Stomach (tissue), 9 donors: ENCODE measurements around the gene AJAP1. TPM values are rescaled to one million over a fixed set of nuclear protein-coding genes. Genes with fewer than 3 reads are reported as not detected.

Source experiments
- DNase-seq, 2 donors: peaks; one replicate each; pipeline versions ENCODE4 v3.0.0 to v3.0.0-alpha.2; 2013 to 2019
- H3K27ac ChIP-seq, 5 donors: fragments of 200-600 bp in 4 of 5; sonication (generic) in 4 of 5; one replicate each; pipeline ENCODE4 v1.5.1; 2013 to 2019; ENCODE audit warnings: mild to moderate bottlenecking in 1 of 5, moderate library complexity in 1 of 5
- H3K27me3 ChIP-seq, 3 donors: fragments of 200-600 bp; sonication (generic); one replicate each; pipeline ENCODE4 v1.5.1; 2017 to 2019; ENCODE audit warnings: mixed run types in 1 of 3
- H3K36me3 ChIP-seq, 4 donors: fragments of 200-600 bp; sonication (generic); 1 replicate in 3 of 4; 2 replicates in 1 of 4; pipeline ENCODE4 v1.5.1; 2016 to 2019
- H3K4me1 ChIP-seq, 4 donors: fragments of 200-600 bp; sonication (generic); one replicate each; pipeline ENCODE4 v1.5.1; 2016 to 2019
- H3K4me3 ChIP-seq, 4 donors: fragments of 200-600 bp; sonication (generic) in 3 of 4; one replicate each; pipeline ENCODE4 v1.5.1; 2016 to 2019; ENCODE audit warnings: mild to moderate bottlenecking in 1 of 4
- H3K9me3 ChIP-seq, 4 donors: fragments of 200-600 bp; sonication (generic); one replicate each; pipeline ENCODE4 v1.5.1; 2016 to 2019
- CTCF ChIP-seq, 7 experiments: fragments of 450-650 bp in 4 of 7; fragments of 200-600 bp in 3 of 7; sonication (generic) in 3 of 7; IDR thresholded peaks; one replicate each; pipeline ENCODE4 v1.5.1; 2016 to 2019; ENCODE audit warnings: antibody characterized with exemption in 7 of 7, control low read depth in 2 of 7, mild to moderate bottlenecking in 1 of 7
- EP300 ChIP-seq: sonication (generic); formaldehyde crosslinking; IDR thresholded peaks from one replicate; pipeline ENCODE4 v1.6.1; 2017; ENCODE audit warnings: antibody characterized with exemption
- POLR2A ChIP-seq, 4 donors: fragments of 450-650 bp; IDR thresholded peaks; one replicate each; pipeline ENCODE4 v1.6.1; 2016; ENCODE audit warnings: antibody characterized with exemption in 4 of 4, control low read depth in 2 of 4, mild to moderate bottlenecking in 1 of 4, moderate library complexity in 1 of 4
- POLR2AphosphoS5 ChIP-seq, 3 donors: sonication (generic); formaldehyde crosslinking; IDR thresholded peaks; one replicate each; pipeline ENCODE4 v1.6.1; 2016; ENCODE audit warnings: antibody characterized with exemption in 3 of 3
- WGBS, 5 donors: extraction: QIAGEN DNeasy Blood & Tissue Kit in 3 of 5; methylation state at CpG; one replicate each; pipeline versions ENCODE4 v1.1.5 to v1.1.7; 2013 to 2018; 5-methylcytosine and 5-hydroxymethylcytosine counted together
- intact Hi-C: fragments of 100-400 bp; cut with DNase I; formaldehyde crosslinking; loops from one replicate; pipeline ENCODE4 v1.15.1; 2023; ENCODE audit warnings: low total_unique reads
- polyA plus RNA-seq, 3 donors: library from polyadenylated mRNA; stranded (reverse); fragments of 200-250 nt; gene quantifications; one replicate each; pipeline ENCODE4 v1.2.3, GENCODE V29; 2013
- total RNA-seq, 5 donors: library from RNA; depleted of rRNA; stranded (reverse); fragments of >200 nt; gene quantifications; one replicate each; pipeline versions ENCODE4 v1.1.0 to v1.2.3, GENCODE V29; 2014 to 2016
- donor health status: healthy with polysubstance abuse.
- donor health status: Bipolar disorder and iron deficiency.
- donor health status: healthy.

The AJAP1 gene
- total and polyA plus RNA-seq, 8 donors, result 0.10 to 1.1 (median 0.14) TPM; not detected in 3

- Histone ChIP-seq H3K27me3 (peaks cover 0 to 68% (median 7%) of the 10 kb centered on the region in 3 donors), H3K4me3 (no peak overlapping the region), H3K27ac (no peak overlapping the region), H3K4me1 (peaks cover 0 to 2% (median under 1%) of the 10 kb centered on the region in 4 donors), H3K9me3 (no peaks in the 10 kb centered on the region), H3K36me3 (no peaks in the 10 kb centered on the region)
- intact Hi-C loops, result no loop called here
- TF ChIP-seq CTCF (IDR thresholded peaks at IDR 0.05) (no peak), EP300 (no peak), POLR2A (IDR thresholded peaks at IDR 0.05) (no peak), POLR2AphosphoS5 (IDR thresholded peaks at IDR 0.05) (no peak)
- no peak for DNase-seq
- 85 to 100% (median 93%) methylated on average over 1 of the region's 1 CpG for WGBS, 5 donors
Measured at GRCh38 chr1:4647391-4647790, 7.0 kb upstream of the AJAP1 start.

GRCh38 chr1:4648657-4649056 is 5.8 kb upstream of the AJAP1 start:
- Histone ChIP-seq H3K4me3 (no peak overlapping the region), H3K27me3 (peaks cover 5 to 73% (median 20%) of the 10 kb centered on the region in 3 donors), H3K4me1 (peaks cover 0 to 8% (median 6%) of the 10 kb centered on the region in 4 donors), H3K27ac (no peak overlapping the region), H3K36me3 (no peaks in the 10 kb centered on the region), H3K9me3 (no peaks in the 10 kb centered on the region)
- intact Hi-C loops, result no loop called here
- DNase-seq, result no peak
- WGBS, 5 donors, result 80 to 100% (median 94%) methylated on average over 2 of the region's 2 CpGs
- no peak for TF ChIP-seq EP300
- no peak for TF ChIP-seq POLR2A (IDR thresholded peaks at IDR 0.05)
- TF ChIP-seq CTCF (IDR thresholded peaks at IDR 0.05), result no peak
- no peak for TF ChIP-seq POLR2AphosphoS5 (IDR thresholded peaks at IDR 0.05)

GRCh38 chr1:4650481-4650880 is 3.9 kb upstream of the AJAP1 start:
- Histone ChIP-seq H3K4me3 (no peak overlapping the region), H3K27me3 (peaks cover 12 to 78% (median 34%) of the 10 kb centered on the region in 3 donors)
- intact Hi-C loops, result no loop called here

GRCh38 chr1:4650981-4651380 is 3.4 kb upstream of the AJAP1 start:
- TF ChIP-seq POLR2A (IDR thresholded peaks at IDR 0.05), result no peak
- TF ChIP-seq EP300, result no peak
- TF ChIP-seq CTCF (IDR thresholded peaks at IDR 0.05), result no peak
- TF ChIP-seq POLR2AphosphoS5 (IDR thresholded peaks at IDR 0.05), result no peak
- H3K4me3 ChIP-seq, result no peak overlapping the region
- no peaks in the 10 kb centered on the region for H3K9me3 ChIP-seq
- no peaks in the 10 kb centered on the region for H3K36me3 ChIP-seq
- peaks cover 0 to 27% (median 13%) of the 10 kb centered on the region in 4 donors for H3K4me1 ChIP-seq
- H3K27ac ChIP-seq, result no peak overlapping the region
- H3K27me3 ChIP-seq, result peaks cover 12 to 80% (median 38%) of the 10 kb centered on the region in 3 donors
- intact Hi-C loops, result no loop called here
- whole genome bisulfite sequencing, 5 donors, result 59 to 74% (median 73%) methylated on average over 8 of the region's 8 CpGs
- no peak for DNase-seq

More at GRCh38 chr1:4650481-4650880, 3.9 kb upstream of the AJAP1 start:
- H3K27ac ChIP-seq, result no peak overlapping the region
- H3K4me1 ChIP-seq, result peaks cover 0 to 24% (median 12%) of the 10 kb centered on the region in 4 donors
- TF ChIP-seq POLR2AphosphoS5 (IDR thresholded peaks at IDR 0.05) (no peak), EP300 (no peak), CTCF (IDR thresholded peaks at IDR 0.05) (no peak), POLR2A (IDR thresholded peaks at IDR 0.05) (no peak)
- no peaks in the 10 kb centered on the region for H3K9me3 ChIP-seq
- no peak for DNase-seq
- no peaks in the 10 kb centered on the region for H3K36me3 ChIP-seq
- WGBS, 5 donors, result 40 to 53% (median 46%) methylated on average over 8 of the region's 8 CpGs
